Measurements from ENCODE around the gene TEDC2.

DNA sequence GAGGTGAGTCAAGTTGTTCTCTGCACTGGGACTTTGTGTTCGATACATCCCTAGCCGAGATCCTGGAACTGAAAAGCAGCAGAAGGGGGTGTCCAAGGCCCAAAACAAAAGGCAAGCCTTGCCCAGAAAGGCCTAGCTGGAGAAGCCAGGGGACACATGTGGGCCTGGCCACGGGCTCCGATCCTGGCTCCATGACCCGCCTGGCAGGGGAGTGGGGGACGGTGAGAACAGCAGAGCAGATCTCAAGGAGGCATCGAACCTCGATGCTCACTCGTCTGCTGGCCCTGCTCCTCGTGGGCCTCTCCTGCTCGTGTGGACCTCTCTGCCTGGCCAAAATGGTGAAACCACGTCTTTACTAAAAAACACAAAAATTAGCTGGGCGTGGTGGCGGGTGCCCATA lies 21.8 kb upstream of the TEDC2 start:
- TF ChIP-seq, protein P1, sequence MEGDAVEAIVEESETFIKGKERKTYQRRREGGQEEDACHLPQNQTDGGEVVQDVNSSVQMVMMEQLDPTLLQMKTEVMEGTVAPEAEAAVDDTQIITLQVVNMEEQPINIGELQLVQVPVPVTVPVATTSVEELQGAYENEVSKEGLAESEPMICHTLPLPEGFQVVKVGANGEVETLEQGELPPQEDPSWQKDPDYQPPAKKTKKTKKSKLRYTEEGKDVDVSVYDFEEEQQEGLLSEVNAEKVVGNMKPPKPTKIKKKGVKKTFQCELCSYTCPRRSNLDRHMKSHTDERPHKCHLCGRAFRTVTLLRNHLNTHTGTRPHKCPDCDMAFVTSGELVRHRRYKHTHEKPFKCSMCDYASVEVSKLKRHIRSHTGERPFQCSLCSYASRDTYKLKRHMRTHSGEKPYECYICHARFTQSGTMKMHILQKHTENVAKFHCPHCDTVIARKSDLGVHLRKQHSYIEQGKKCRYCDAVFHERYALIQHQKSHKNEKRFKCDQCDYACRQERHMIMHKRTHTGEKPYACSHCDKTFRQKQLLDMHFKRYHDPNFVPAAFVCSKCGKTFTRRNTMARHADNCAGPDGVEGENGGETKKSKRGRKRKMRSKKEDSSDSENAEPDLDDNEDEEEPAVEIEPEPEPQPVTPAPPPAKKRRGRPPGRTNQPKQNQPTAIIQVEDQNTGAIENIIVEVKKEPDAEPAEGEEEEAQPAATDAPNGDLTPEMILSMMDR (IDR thresholded peaks at IDR 0.05 in 4 of 5, conservative IDR thresholded peaks at IDR 0.05 in 1 of 5): no peak
- TF ChIP-seq POLR2A (IDR thresholded peaks at IDR 0.05): no peak

Data from gastrocnemius medialis (tissue), 4 donors.